GM12864 (cell line): ENCODE measurements around the gene JAM2.

Experiments
- DNase-seq: peaks from one replicate; pipeline ENCODE4 v3.0.0-alpha.2; 2011; ENCODE audit warnings: low read depth
- H3K4me3 ChIP-seq: 2 replicates; pipeline ENCODE4 v1.5.1; 2011; ENCODE audit warnings: mild to moderate bottlenecking, low read depth, low read length, control low read depth
- TF ChIP-seq, protein P1 (sequence below): IDR thresholded peaks from 2 replicates; pipeline ENCODE4 v1.5.1; 2011; ENCODE audit warnings: low read depth, mild to moderate bottlenecking, moderate library complexity, low read length, control low read depth, inconsistent platforms; ENCODE audit errors: missing control alignments

Gene JAM2

DNA sequence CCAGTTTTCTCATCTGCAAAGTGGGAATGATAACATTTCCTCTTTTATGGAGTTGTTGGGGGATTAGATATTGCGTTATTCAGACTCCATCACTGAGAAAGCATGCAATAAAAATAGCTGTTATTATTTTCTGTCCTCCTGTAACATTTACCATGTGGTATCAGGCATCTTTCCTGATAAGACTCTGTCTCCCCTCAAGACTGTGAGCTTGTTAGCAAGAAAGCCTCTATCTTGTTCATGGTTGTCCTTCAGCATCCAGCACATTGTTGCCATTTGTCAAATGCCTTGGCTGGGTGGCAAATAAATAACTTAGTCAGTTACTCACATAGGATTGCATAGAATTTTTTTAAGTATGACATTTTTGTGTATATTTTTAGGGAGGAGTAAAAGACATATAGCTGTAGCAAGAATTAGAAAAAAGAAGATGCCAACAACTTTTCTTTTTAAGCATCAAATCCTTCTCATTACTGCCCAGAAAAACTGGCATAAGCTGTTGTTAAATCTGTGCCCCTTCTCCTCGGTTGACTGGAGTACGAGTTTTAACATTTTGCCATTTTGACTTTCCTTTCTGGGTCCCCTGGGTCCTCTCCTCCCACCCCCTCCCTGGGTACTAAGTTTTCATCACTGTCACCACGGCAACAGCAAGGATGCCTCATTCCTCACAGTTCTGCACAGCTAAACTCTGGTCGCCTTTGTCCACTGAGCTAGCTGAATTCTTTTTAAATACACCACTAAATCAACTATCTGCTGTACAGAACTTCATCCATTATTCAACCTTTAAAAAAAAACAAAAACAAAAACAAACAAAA lies 1.0 kb upstream of the JAM2 start:
- no peak overlapping the region for H3K4me3 ChIP-seq
- TF ChIP-seq, protein P1, sequence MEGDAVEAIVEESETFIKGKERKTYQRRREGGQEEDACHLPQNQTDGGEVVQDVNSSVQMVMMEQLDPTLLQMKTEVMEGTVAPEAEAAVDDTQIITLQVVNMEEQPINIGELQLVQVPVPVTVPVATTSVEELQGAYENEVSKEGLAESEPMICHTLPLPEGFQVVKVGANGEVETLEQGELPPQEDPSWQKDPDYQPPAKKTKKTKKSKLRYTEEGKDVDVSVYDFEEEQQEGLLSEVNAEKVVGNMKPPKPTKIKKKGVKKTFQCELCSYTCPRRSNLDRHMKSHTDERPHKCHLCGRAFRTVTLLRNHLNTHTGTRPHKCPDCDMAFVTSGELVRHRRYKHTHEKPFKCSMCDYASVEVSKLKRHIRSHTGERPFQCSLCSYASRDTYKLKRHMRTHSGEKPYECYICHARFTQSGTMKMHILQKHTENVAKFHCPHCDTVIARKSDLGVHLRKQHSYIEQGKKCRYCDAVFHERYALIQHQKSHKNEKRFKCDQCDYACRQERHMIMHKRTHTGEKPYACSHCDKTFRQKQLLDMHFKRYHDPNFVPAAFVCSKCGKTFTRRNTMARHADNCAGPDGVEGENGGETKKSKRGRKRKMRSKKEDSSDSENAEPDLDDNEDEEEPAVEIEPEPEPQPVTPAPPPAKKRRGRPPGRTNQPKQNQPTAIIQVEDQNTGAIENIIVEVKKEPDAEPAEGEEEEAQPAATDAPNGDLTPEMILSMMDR, result no peak
- no peak for DNase-seq

DNA sequence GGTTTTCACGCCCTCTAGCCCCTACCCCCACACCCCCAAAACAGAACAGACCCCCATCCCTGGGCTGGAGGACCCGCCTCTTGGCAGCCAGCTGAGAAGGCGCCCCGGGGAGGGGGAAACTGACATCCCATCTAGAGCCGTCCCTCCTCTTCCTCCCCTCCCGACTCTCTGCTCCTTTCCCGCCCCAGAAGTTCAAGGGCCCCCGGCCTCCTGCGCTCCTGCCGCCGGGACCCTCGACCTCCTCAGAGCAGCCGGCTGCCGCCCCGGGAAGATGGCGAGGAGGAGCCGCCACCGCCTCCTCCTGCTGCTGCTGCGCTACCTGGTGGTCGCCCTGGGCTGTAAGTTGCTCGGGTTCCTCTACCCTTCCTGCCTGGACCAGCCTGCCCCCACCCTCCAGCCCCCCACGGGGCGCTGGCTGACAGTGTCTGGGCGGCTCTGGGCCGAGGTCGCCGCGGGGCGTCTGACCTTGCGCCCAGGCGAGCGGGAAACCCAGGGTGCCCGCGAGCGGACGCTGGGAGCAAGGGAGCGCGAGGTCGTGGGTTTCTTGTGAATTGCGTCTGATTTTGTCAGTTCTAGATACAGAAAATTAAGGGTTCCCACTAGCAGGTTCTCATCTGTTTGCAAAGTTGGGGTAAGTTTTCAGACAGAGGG lies 618 bp downstream of the JAM2 start:
- peak overlapping the region; percentile 74 for H3K4me3 ChIP-seq
- DNase-seq, result no peak
- TF ChIP-seq, protein P1, result peak; percentile 55

DNA sequence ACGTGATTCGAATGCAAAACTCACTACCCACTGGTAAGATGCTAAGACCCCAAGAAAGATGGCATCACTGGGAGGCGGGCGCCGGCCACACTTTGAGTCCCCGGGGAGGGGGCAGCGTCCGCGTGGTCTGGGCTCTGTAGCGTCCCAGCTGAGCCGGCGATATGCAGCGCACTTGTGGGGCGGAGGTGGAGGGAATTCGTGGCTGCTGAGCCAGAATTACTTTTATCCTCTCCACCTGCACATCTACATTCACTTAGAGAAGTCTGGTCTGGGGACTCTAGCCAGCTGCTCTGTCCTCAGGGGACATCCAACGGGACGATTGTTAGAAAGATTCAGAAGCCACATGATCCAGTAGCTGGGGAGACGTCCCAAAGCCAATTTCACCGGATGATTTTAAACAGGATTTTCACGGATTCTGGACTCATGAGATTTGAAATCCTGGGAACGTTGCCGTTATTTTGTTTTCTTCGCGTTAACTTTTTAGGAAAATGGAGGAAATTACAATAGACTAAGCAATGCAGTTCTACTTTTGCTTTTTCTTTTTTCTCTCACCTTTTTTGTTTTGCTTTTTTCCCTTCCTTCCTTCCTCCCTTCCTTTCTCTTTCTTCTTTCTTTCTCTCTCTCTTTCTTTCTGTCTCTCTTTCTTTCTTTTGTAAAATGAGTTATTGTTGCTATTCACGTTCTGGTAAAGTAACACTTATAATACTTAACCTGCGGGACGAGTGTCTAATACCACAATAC lies 1.3 kb downstream of the JAM2 start:
- TF ChIP-seq, protein P1, result no peak
- DNase-seq, result no peak
- H3K4me3 ChIP-seq, result peak overlapping the region; percentile 74

DNA sequence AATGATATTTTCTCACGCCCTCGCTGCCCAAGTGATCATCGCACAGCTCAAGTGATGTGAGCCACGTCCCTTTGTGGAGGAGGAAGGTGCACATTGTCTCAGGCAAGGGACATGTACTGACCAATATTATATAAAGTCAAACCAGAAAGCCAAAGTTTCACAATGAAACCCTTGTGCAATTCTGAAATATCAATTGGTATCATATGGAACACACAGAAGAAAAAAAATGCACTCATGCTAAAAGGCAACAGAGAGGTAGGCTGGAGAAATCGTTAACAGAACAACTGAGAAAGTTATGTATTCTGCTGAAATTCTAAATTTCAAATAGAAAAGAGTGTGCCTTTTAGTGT lies 1.9 kb downstream of the JAM2 start:
- DNase-seq, result no peak
- no peak overlapping the region for H3K4me3 ChIP-seq
- TF ChIP-seq, protein P1, result no peak

DNA sequence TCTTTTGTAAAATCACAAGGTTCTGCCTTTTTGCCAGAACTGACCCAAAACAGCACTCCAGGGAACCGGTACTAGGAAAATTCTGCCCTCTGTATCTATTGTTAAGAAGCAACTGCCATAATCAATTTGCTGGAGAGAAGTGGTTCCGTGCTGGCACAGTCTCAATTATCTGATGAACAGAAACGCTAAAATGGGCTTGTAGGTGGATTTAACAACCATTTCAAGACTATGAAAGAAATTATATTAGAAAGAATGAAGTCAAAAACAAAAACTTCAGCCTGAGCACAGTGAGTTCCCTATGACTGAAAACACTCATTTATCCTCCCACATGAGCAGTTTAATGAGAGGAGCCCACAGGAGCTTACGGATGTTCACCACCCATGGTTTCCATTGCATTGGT lies 4.4 kb downstream of the JAM2 start:
- DNase-seq, result no peak
- no peak overlapping the region for H3K4me3 ChIP-seq
- TF ChIP-seq, protein P1, result no peak

DNA sequence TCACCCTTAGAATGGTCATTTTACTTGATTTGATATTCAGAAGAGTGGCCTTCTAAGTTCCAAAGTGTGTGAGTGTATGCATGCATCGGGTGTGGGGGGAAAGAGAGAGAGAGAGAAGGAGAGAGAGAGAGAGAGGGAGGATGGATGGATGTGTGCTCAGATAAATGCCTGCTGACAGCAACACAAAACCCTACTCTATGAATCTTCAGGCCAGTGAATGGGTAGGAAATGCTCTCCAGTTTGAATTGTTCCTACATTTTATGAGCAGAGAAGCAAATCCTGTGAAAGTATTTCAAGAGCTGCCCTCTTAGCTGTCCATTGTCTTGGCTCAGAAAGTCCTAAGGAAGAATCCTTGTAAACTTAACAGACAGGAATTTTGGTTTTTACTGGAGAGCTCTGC lies 7.4 kb downstream of the JAM2 start:
- TF ChIP-seq, protein P1, result no peak
- H3K4me3 ChIP-seq, result no peak overlapping the region

More for the DNA sequence above, 7.4 kb downstream of the JAM2 start:
- DNase-seq, result no peak
